GM19372 (cell line): ENCODE data around the gene SFXN3.
A peak's percentile ranks its signal among the peaks of the same experiment; 100 is the strongest.

ENCODE experiments used
- ATAC-seq: cut with Tn5 transposase; IDR thresholded peaks from one replicate; pipeline ENCODE4 v1.9.1; 2021; ENCODE audit warnings: mild to moderate bottlenecking, low read depth, moderate library complexity; ENCODE audit not compliant: unreplicated experiment

Gene SFXN3

DNA sequence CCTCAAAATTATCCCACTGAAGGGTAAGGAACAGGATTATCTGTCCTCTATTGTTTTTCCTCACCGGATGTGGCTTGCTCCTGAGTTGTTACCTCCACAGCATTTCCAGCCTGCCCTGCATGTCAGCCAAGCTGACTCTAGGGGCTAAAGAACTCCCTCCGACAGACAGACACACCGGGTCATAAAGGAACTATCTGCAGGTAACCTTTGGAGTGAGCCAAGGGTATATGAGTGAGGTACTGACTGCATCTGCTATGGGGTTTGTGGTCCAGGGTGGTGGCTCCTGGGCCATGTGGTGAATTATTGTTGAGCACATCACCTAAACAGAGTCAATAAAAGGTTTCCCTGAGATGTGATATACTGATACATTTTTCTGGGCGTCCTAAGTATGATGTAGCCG, 23.8 kb downstream of the SFXN3 start:
- ATAC-seq: no peak

DNA sequence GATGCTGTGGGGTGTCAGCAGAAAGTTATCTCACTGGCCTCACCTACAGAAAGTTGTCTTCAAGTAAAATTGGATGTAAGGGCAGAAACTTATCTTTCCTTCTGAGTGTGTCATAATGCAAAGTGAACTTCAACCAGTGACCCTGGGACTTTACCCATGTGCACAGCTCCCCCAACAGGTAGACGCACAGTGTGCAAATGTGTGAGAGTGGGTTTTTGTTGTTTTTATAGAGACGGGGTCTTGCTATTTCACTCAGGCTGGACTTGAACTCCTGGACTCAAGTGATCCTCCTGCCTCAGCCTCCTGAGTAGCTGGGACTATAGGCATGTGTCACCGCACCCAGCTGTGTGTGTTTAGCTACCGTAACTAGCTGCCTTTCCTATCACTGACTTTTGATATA, 24.4 kb downstream of the SFXN3 start:
- ATAC-seq: no peak

DNA sequence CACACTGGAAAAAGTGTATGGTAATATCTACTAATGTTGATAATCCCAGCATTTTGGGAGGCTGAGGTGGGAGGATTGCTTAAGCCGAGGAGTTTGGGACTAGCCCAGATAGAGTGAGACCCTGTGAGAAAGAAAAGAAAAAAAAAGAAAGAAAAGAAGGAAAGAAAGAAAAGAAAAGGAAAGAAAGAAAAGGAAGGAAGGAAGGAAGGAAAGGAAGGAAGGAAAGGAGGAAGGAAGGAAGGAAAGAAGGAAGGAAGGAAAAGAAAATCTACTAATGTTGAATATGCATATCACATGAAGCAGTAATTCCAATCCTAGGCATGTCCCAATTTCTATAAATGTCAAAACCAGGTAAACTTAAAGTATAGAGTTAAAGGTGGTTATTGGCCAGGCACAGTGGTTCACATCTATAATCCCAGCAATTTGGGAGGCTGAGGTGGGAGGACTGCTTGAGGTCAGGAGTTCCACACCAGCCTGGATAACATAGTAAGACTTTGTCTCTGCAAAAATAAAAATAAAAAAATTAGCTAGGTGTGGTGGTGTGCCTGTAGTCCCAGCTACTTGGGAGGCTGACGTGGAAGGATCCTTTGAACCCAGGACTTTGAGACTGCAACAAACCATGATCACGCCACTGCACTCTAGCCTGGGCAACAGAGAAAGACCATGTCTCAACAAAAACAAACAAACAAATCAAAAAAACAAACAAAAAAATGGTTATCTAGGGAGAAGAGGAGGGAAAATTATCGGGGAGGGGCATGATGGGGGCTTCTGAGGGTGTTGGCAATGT, 25.5 kb downstream of the SFXN3 start:
- no peak for ATAC-seq

DNA sequence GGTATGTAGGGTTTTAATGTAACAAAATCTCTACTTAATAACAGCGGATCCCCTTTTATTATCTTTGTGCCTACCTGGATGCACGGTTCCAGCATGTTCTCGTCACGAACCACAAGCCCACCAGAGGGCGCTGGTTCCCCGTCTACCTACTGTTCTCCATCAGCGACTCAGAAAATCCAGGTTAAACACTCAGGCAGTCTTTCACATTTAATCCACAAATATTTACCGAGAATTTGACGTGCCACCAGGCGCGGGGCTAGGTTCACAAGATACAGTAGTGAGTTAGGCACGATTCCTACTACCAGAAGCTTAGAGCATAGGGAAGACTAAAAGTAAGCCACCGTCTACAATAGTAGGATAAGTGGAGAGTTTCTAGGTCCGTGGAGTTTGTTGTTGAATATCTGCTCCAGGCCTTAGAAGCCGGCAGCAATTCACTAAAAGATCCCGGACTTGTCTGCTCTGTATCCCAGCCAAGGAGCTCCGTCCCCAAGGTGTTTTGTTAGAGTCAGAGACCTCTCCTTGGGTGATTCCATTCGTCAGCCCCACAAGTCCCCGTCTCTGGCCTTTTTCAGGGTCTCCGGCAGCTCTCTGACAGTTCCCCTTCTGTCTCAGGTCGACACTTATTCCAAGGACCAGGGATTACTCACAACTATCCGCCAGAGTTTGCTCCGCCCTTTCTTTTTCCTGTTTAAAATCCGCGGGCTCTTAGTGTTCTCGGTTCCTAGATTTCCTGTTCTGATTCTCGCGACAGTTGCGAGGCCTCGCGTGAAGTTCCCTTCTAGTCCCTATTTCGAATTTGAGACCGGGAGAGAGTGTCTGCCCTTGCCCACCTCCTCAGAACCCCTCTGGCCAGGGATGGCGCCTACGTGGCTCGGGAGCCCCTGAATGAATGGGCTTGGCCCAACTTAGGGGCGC, 29.3 kb downstream of the SFXN3 start:
- peak; percentile 35 for ATAC-seq

DNA sequence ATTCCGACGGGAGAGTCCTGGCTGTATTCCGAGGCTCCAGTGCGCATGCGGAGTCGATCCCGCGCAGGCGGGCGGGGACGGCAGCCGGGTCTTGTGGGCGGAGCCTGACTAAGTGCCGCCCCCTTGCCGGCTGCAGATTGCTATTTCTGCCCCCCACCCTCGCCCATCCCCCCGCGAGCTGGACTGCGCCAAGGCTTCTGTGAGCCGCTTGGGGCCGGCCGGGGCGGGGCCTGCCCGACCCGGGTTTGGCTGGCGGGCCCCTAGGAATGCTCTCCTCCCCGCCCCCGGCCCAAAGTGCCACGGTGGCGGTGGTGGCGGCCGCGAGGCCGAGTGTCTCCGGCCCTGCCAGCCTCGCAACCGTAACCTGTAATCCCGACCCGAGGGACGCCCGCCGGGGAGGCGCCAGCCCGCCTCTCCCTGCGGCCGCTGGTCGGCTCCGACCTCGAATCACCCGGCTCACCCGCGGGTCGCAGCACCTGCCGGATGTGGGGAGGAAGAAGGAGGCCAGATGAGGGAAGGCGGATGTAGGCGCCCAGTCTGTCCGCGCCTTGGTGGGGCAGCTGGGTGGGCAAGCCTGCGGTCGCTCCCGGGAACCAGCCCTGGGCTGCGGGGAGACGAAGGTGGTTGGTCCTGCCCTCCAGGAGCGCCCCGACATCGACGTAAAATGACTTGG, 30.1 kb downstream of the SFXN3 start:
- ATAC-seq: peak; percentile 60

DNA sequence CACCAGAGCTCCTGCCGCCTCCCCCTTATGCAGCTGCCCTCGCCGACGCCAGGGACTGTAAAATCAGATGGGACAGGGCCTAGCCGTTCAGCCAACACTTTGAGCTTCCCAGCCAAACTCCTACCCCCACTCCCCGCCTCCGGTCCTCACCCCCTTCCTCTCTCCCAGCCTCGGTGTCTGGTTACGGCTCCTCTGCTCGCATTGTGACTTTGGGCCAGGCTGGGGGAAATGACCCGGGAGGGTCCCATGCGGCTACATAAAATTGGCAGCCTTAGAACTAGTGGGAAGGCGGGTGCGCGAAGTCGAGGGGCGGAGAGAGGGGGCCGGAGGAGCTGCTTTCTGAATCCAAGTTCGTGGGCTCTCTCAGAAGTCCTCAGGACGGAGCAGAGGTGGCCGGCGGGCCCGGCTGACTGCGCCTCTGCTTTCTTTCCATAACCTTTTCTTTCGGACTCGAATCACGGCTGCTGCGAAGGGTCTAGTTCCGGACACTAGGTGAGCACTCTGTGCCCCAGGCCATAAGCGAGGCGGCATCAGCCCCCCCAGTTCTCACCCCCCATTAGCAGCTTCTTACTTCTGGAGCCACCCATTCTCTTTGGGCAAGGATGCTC, 30.7 kb downstream of the SFXN3 start, which contains the start of gene KAZALD1:
Gene KAZALD1 (plus strand): TSS at position 366 of the 608 bp plus-strand sequence. CDS start 604 bp downstream, outside the sequence.
- no peak for ATAC-seq

DNA sequence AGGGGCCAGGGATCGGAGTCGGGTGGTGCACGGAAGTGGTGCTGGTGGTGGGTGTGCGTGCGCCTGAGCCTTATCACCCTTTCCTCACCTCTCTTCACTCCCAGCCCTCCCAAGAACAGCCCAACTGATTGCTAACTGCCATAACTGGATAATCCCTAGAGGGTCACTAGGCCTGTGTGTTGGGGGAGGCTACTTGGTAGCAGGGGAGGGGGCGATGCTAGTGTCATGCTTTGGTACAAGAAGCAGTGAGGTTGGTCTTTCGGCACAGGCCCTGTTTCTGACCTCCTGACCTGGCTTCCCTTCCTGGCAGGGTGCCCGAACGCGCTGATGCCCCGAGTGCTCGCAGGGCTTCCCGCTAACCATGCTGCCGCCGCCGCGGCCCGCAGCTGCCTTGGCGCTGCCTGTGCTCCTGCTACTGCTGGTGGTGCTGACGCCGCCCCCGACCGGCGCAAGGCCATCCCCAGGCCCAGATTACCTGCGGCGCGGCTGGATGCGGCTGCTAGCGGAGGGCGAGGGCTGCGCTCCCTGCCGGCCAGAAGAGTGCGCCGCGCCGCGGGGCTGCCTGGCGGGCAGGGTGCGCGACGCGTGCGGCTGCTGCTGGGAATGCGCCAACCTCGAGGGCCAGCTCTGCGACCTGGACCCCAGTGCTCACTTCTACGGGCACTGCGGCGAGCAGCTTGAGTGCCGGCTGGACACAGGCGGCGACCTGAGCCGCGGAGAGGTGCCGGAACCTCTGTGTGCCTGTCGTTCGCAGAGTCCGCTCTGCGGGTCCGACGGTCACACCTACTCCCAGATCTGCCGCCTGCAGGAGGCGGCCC, 31.4 kb downstream of the SFXN3 start:
- no peak for ATAC-seq

DNA sequence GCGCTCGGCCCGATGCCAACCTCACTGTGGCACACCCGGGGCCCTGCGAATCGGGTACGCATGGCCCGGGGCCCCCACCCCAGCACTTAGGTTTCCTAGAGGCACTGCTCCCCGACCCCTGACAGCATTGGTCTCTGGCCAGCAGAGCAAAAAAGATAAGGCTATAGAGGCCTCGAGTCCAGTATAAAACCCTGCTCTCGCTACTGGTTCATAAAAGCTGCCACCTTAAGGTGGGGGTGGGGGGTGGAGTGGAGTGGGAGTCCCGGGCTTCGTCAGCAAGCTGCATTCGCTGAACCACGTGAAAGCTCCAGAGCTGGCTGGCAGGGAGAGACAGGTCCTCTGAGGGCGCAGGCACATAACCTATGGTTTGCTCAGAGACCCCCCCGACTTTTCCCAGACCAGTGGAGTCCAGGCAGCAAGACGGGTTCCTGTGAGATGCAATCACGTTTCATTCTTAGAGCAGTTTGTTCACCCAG, 32.1 kb downstream of the SFXN3 start:
- ATAC-seq: no peak

DNA sequence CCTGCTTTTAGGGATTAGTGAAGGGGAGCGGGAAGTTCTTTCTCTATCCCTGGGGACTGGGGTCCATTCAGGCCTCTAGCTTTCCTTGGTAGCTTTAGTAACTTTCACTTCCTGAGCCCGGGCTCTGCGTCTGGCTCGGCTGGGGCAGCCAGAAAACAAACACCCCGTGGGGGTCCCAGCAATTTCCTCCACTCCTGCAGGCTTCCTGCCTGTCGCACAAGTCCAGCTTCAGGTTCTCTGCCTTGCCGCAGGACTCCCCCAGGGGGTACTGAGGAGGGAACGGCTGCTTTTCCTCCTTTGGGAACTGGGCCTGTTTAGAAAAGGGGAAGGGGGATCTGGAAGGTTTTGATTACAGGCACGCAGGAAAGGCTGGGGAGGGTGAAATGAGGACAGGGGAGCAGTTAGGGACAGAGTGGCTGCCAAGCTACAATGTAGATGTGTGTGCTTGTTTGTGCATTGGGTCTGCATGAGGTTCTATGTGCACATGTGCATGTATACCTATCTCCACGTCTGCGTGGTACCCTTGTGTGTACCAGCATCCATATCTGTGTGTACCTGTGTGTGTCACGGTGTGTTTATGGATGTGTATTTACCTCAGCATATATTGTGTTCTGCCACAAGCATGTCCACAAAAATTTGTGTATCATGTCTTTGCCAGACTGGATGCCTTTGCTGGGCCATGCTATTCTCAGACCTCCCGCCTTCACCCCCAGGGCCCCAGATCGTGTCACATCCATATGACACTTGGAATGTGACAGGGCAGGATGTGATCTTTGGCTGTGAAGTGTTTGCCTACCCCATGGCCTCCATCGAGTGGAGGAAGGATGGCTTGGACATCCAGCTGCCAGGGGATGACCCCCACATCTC, 32.7 kb downstream of the SFXN3 start:
- no peak for ATAC-seq

DNA sequence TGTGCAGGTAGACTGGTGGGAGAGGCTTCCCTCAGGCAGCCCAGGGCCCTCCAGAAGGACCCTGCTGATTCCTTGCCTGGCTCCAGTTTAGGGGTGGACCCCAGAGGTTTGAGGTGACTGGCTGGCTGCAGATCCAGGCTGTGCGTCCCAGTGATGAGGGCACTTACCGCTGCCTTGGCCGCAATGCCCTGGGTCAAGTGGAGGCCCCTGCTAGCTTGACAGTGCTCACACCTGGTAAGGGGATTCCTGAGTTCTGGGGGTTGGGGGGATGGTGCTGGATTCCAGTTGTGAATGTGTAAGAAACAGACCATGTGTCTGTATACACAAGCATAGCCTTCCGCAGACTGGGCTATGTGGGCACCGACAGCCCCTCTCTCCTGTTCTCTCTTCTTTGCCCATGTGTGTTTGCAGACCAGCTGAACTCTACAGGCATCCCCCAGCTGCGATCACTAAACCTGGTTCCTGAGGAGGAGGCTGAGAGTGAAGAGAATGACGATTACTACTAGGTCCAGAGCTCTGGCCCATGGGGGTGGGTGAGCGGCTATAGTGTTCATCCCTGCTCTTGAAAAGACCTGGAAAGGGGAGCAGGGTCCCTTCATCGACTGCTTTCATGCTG, 33.5 kb downstream of the SFXN3 start:
- ATAC-seq: no peak

DNA sequence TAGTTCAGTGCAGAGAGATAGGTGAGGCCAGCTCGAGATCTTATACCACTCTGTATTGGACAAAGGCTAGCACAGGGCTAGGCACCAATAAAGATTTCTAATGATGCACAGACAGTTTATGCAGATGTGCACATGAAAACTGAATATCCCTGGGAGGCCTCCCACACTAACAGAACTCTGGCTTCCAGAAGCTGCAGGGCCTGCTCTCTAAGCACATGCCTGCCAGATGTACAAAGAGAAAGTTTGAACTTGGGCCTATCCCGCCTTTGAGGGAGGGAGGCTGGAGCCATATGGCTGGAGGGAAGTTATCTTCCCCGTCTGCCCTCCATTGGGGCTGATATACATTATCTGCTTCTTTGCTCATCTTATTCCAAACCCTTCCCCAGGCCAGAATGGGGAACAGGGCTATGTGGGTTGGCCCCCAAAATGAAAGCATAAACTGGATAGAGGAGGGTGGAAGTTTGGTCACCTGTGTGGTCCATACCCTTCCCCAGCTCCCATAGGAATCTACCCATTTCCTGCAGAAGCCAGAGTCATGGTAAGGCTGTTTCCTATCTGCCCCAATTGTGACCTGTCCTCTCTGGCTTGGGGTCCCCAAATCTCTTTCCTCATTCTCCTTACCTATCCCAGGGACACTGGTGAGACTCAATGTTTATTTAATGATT, 34.6 kb downstream of the SFXN3 start:
- ATAC-seq: no peak

DNA sequence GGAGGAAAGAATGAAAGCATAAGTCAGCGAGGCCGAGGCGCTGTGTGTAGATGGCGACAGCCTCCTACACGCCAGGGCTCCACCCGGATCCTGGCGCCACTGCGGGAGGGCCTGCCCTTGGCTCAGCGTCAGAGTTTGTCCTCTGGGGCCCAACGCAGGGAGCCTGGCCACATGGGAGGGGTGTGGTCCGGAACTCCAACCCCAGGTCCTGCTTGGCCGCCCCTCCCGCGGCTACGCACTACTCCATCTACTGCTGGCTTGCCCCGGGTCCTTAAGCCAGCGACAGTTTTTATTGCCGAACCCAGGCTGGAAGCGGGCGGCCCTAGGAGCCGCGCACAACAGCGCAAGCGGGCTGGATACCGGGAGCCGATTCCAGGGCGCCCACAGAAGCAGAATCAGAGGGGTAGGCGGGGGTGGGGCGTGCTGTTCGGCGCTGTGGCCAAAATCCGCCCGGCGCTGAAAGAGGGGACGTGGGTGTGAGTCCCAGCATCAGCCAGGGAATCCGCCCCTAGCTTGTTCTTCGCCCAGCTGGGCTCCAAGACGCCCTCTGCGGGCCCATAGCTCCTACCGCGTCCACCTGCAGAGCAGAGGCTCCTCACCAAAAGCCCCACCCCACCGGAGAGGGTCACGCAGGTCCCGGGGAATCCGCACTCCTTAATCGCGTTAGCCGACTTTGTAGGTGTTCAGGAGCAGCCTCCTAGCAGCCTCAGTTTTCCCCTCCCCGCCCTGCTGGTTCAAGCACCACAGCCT, 35.3 kb downstream of the SFXN3 start:
- ATAC-seq: no peak

DNA sequence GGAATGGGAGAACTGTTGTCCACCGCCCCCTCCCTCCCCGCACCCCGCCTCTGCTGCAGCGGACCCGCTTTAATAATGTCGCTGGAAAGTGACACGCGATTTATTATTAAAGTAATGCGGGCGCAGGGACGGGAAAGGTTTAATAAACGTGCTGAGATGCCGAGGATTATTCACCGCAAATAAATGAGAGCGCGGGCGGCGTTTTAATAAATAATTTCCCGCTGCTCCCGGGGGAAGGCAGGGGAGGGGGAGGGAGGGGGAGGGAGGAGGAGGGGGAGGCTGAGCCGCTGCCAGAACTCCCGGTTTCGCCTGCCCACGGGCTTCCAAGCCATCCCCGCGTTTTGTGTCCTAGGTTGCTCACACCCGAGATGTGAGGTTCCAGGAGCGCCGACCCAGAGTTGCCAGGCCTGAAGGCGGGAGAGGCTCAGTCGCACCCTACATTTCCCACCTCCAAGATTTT, 35.9 kb downstream of the SFXN3 start:
- ATAC-seq: no peak

DNA sequence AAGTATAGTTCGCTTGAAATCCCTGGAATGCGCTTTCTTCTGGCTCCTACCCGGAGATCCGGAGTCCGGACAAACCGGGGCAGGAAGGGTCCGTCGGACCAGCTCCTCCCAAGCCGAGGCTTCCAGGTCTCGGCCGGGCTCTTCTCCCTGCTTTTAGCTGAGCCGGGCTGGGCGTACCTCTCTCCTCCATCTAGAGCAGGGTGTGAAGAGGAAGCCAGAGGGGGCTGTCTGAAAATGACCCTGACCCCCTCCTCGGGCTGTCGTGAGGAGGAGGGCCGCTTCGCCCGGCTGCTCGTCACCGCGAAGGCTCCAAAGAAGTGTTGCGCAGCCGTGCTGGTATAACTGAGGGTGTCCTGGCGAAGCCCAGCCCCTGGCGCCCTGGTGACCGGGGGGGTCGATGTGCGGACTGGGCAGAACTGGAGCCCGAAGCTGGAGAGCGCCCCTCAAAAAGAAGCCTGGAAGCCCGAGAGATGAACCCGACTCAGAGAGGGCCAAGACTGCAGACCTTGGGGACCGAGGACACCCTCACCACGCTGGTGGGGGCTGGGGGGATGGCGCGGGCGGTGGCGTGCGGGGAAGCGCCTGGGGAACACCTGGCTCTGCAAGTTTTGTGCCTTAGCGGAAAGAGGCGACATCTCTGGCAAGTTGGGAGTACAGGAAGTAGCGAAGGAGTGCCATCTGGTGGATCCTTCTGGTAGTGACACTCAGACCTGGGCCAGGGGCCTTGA, 36.5 kb downstream of the SFXN3 start:
- no peak for ATAC-seq

DNA sequence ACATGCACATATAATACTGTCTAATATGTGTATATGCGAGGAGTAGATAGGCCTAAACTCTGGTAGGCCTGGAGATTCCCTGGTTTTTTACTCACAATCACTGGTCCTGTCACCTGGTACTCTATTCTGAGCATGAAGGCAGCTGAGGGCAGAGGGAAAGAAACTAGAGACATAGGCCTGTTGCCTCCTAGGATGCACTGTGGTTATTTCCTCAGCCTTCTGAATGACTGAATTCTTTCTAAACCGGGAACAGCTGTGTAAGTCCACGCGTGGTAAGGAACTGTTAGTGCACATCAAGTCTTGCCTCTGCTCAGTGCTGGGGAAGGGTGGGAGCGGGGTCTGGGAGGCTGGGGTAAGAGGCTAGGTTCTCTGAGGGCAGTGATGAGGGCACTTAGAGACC, 38.4 kb downstream of the SFXN3 start:
- ATAC-seq: no peak

DNA sequence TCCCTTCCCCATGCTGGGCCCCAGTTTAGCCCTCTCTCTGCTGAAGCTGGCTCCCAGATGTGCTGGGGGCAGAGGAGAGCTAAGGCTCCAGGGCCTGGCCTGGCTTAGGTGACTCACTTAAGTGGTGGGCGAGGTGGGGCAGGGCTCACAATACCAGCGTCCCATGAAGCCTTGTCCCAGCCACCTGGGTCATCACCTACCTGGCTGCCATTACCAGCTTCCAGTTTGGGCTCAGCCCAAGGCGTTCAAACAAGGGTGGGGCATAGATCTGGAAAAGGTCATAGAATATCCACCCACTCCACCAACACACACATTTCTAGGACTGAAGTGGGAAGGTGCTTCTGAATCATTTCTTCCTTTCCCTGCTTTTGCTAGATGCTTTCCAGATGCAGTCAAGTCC, 39.1 kb downstream of the SFXN3 start:
- no peak for ATAC-seq
